GM12865 (cell line): Measurements from ENCODE around the gene DMTF1.

ENCODE experiments used
- DNase-seq: peaks from one replicate; pipeline ENCODE4 v3.0.0; 2010; ENCODE audit warnings: low read depth
- H3K4me3 ChIP-seq: 2 replicates; pipeline ENCODE4 v1.5.1; 2011; ENCODE audit warnings: mild to moderate bottlenecking, low read depth, low read length, control low read depth
- TF ChIP-seq, protein P1 (sequence below): IDR thresholded peaks from 2 replicates; pipeline ENCODE4 v1.5.1; 2011; ENCODE audit warnings: low read length, control low read depth, low read depth, inconsistent platforms; ENCODE audit not compliant: insufficient read depth; ENCODE audit errors: missing control alignments

The DMTF1 gene

DNA sequence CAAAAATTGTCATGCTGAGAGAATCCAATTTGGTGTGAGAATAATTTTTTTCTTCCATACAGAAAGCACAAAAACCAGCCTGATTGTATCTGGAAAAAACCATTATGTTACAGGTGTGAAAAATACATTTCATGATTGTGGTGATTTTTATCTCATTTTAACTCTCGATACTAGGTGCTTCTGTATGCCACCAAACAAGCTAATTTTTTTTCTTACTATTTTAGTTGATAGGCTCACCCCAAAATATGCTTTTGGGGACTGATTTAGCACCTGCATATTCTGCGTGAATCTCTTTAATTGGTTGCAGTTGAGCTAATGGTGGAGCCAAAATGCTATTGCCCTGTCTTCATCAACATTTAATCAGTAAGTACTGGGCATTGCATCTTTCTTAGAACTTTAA lies 1.9 kb downstream of the DMTF1 start:
- peak overlapping the region; percentile 85 for H3K4me3 ChIP-seq
- TF ChIP-seq, protein P1, sequence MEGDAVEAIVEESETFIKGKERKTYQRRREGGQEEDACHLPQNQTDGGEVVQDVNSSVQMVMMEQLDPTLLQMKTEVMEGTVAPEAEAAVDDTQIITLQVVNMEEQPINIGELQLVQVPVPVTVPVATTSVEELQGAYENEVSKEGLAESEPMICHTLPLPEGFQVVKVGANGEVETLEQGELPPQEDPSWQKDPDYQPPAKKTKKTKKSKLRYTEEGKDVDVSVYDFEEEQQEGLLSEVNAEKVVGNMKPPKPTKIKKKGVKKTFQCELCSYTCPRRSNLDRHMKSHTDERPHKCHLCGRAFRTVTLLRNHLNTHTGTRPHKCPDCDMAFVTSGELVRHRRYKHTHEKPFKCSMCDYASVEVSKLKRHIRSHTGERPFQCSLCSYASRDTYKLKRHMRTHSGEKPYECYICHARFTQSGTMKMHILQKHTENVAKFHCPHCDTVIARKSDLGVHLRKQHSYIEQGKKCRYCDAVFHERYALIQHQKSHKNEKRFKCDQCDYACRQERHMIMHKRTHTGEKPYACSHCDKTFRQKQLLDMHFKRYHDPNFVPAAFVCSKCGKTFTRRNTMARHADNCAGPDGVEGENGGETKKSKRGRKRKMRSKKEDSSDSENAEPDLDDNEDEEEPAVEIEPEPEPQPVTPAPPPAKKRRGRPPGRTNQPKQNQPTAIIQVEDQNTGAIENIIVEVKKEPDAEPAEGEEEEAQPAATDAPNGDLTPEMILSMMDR, result no peak
- DNase-seq, result peak; percentile 10

DNA sequence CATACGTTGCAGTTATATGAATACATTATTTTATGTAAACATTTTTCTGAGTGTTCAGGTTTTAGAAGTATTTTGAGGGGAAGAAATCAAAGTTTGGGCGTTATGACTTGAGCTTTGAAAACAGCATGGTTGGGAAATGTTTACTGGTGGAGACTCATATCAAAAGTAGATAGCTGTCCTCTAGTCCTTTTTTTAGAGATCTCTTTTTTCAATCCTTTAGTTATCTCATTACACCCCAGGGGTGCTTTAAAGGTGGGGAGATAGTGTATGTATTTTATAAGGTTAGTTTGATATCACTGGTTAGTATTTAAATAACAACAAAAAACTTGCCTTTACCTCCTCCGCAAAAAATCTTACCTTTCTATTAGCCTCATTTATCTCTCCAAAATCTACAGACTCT lies 2.3 kb downstream of the DMTF1 start:
- no peak for DNase-seq
- peak overlapping the region; percentile 85 for H3K4me3 ChIP-seq
- TF ChIP-seq, protein P1, result no peak

DNA sequence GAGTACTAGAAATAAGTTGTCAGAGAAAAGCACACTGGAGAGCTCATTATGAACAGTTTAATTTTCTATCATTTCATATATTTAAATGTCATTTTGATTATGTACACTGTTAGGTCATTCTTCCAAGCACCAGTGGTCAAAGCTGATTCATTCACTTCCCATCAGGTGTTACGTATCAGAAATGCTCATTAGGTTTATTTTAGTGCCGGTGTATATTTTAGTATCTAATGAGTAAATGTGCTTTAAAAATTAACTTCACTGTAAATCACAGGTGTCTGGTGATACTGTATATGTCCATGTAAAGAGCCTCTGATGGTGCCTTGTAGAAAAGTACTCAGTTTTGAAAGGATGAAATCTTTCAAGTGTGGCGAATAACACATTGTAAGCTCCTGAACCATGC lies 3.5 kb downstream of the DMTF1 start:
- TF ChIP-seq, protein P1, result no peak
- DNase-seq, result no peak
- H3K4me3 ChIP-seq, result peak overlapping the region; percentile 85

DNA sequence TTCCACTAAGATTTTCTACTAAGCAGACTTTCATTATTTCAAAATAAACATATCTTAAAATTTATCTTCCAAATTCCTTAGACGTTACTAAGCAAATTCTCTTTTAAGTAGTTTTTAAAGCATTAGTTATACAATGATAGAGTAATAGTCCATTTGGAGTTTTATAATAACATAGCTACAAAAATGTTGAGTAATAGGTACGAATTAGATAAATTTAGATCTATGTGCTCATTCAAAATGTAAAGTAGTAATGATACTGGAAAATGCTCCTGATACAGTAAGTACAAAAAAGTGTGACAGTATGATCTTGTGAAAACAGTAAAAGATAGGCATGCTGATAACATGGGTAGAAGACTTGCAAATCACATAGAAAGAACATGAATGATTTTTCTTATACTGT lies 4.5 kb downstream of the DMTF1 start:
- TF ChIP-seq, protein P1, result no peak
- peak overlapping the region; percentile 85 for H3K4me3 ChIP-seq
- DNase-seq, result no peak

DNA sequence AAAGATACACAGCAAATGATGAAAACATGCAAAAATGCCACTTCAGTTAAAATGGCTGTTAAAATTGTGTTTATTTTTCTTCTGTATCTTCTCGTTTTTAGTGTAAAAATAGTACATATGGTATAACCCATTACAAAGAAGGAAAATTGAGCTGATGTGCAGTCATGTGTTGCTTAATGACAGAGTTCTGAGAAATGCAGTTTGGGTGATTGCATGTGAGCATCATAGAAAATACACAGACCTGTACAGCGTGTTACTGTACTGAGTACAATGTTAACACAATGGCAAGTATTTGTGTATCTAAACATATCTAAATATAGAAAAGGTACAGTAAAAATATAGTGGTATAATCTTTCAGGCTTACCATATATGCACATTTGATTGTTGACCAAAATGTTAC lies 7.3 kb downstream of the DMTF1 start:
- DNase-seq, result peak; percentile 48

DNA sequence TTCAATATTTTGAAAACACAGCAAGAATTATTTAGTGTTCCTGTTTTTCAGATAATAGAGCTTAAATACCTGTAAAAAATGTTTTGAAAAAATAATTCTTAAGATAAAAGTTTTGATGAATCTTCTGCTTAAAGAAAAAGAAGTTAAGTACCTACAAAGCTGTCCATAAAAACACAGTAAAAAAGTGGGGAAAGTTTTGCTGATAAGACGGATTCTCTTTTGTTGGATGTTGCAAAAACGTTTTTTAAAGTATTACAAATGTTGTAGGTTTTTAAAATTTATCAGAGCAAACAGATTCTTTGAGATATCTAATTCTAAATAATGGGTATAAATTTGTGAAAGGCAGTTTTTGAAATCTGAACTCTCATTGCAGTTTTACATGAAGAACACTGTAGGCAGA lies 12.2 kb downstream of the DMTF1 start:
- TF ChIP-seq, protein P1, result no peak
- DNase-seq, result no peak
- no peak overlapping the region for H3K4me3 ChIP-seq

More for the DNA sequence above, 7.3 kb downstream of the DMTF1 start:
- TF ChIP-seq, protein P1, result no peak
- H3K4me3 ChIP-seq, result no peak overlapping the region

DNA sequence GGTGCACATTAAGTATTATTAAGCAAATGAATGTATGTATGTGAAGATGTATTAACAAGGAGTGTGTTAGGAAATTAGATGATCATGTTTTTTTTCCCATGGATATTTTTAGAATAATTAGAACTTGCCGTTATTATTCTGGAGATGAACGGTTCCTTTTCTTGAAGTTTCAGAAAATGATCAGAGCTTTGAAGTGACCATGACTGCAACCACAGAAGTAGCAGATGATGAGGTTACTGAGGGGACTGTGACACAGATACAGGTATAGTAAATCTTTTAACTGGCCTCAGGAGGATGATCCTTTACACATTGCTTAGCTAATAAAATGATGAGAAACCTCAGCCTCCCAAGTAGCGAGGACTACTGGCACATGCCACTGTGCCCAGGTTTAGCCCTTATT lies 18.6 kb downstream of the DMTF1 start:
- H3K4me3 ChIP-seq, result no peak overlapping the region
- no peak for DNase-seq

More for the DNA sequence above, 18.6 kb downstream of the DMTF1 start:
- TF ChIP-seq, protein P1, result no peak
